Measurements from ENCODE around the gene MRTFB.

GRCh38 chr16:14087590-14088154 is 16.6 kb downstream of the MRTFB start:
- no peak for TF ChIP-seq CTCF (IDR thresholded peaks at IDR 0.05)
- no peak for TF ChIP-seq POLR2A (IDR thresholded peaks at IDR 0.05)

Measured in lower leg skin (tissue), 3 donors.